Endothelial cell of umbilical vein (primary cell): ENCODE measurements around the gene NTMT2. TPM values are rescaled to one million over a fixed set of nuclear protein-coding genes. Genes with fewer than 3 reads are reported as not detected.
A peak's percentile ranks its signal among the peaks of the same experiment; 100 is the strongest.
"Not testable (repeated sequence)": the region's sequence is repeated elsewhere in the genome, so short reads cannot be mapped to it uniquely, and the experiment has no call there.

ENCODE experiments used
- BruUV-seq: library from RNA; stranded (reverse); fragments of 400-500 nt; replicated peaks from 2 replicates; lab custom pipeline; 2021; lab: Mats Ljungman, UMichigan
- CTCF ChIA-PET: fragments of 300-600, 350-600 bp; sonication (Branson Sonifier 250); formaldehyde crosslinking; loops from one replicate; lab custom pipeline; 2021; ENCODE audit warnings: antibody characterized with exemption, inconsistent platforms; lab: Charles Lee
- POLR2A ChIA-PET: fragments of 300-600, 350-600 bp; sonication (Branson Sonifier 250); formaldehyde crosslinking; loops from one replicate; lab custom pipeline; 2021; ENCODE audit warnings: antibody characterized with exemption, inconsistent platforms; lab: Charles Lee
- DNase-seq: peaks from one replicate; pipeline ENCODE4 v3.0.0-alpha.2; 2011; ENCODE audit warnings: low read depth, low spot score
- FAIRE-seq: peaks from 2 replicates; lab custom pipeline; 2011; peaks lifted over from hg19 to GRCh38; lab: Jason Lieb, UNC
- H2AFZ ChIP-seq: 2 replicates; pipeline ENCODE4 v1.6.0; 2012; ENCODE audit warnings: low read depth, low read length, control low read depth, inconsistent platforms
- H3K27ac ChIP-seq: 2 replicates; pipeline ENCODE4 v1.5.1; 2011; ENCODE audit warnings: low read depth, mild to moderate bottlenecking, control low read depth, low read length, moderate library complexity; ENCODE audit not compliant: insufficient read depth
- H3K27me3 ChIP-seq, 2 experiments: 2 replicates each; pipeline versions ENCODE4 v1.6.0 to v1.6.1; 2011; ENCODE audit warnings: low read length in 2 of 2, mixed read lengths in 1 of 2; ENCODE audit not compliant: control insufficient read depth in 2 of 2, insufficient read depth in 2 of 2
- H3K36me3 ChIP-seq, 2 experiments: 2 replicates in 1 of 2; 3 replicates in 1 of 2; pipeline ENCODE4 v1.5.1; 2011; ENCODE audit warnings: low read length in 2 of 2, mild to moderate bottlenecking in 1 of 2, moderate library complexity in 1 of 2; ENCODE audit not compliant: control insufficient read depth in 2 of 2, insufficient read depth in 2 of 2; ENCODE audit errors: extremely low read depth in 1 of 2
- H3K4me1 ChIP-seq: 3 replicates; pipeline ENCODE4 v1.5.1; 2011; ENCODE audit warnings: mild to moderate bottlenecking, low read length; ENCODE audit not compliant: control insufficient read depth, insufficient read depth; ENCODE audit errors: extremely low read depth
- H3K4me2 ChIP-seq: 2 replicates; pipeline ENCODE4 v1.6.1; 2011; ENCODE audit warnings: low read length, control low read depth, mixed read lengths; ENCODE audit not compliant: insufficient read depth
- H3K4me3 ChIP-seq, 3 experiments: fragments of 200-600 bp in 1 of 3; sonication (generic), shearing (Covaris generic) in 1 of 3; replicated peaks in 1 of 3; 2 replicates each; pipeline ENCODE4 v1.5.1; 2011 to 2016; ENCODE audit warnings: control low read depth in 3 of 3, low read length in 3 of 3, mild to moderate bottlenecking in 2 of 3, inconsistent platforms in 1 of 3, low read depth in 1 of 3, moderate library complexity in 1 of 3; ENCODE audit not compliant: insufficient read depth in 1 of 3
- H3K79me2 ChIP-seq: 2 replicates; pipeline ENCODE4 v1.6.0; 2012; ENCODE audit warnings: low read length, inconsistent platforms; ENCODE audit not compliant: control insufficient read depth, insufficient read depth
- H3K9ac ChIP-seq: replicated peaks from 2 replicates; pipeline ENCODE3; 2011; ENCODE audit warnings: low read length, control low read depth; ENCODE audit not compliant: insufficient read depth; ENCODE audit errors: extremely low read depth
- H3K9me1 ChIP-seq: replicated peaks from 3 replicates; pipeline ENCODE4 v1.6.0; 2011; ENCODE audit warnings: mild to moderate bottlenecking, low read length; ENCODE audit not compliant: control insufficient read depth, insufficient read depth; ENCODE audit errors: extremely low read depth
- H3K9me3 ChIP-seq: replicated peaks from 2 replicates; pipeline ENCODE4 v1.5.1; 2012; ENCODE audit warnings: low read length, inconsistent platforms; ENCODE audit not compliant: control insufficient read depth, insufficient read depth
- H4K20me1 ChIP-seq: replicated peaks from 2 replicates; pipeline ENCODE3; 2011; ENCODE audit warnings: mild to moderate bottlenecking, low read length; ENCODE audit not compliant: control insufficient read depth, insufficient read depth; ENCODE audit errors: extremely low read depth
- EZH2 ChIP-seq: IDR thresholded peaks from 2 replicates; pipeline ENCODE4 v1.6.1; 2012; ENCODE audit warnings: borderline replicate concordance, low read depth, mild to moderate bottlenecking, moderate library complexity, low read length, inconsistent platforms; ENCODE audit not compliant: severe bottlenecking
- FOS ChIP-seq: IDR thresholded peaks from 2 replicates; pipeline ENCODE4 v1.6.1; 2011; ENCODE audit warnings: mild to moderate bottlenecking, low read length, moderate library complexity, borderline replicate concordance; ENCODE audit not compliant: insufficient read depth
- GATA2 ChIP-seq: IDR thresholded peaks from 2 replicates; pipeline ENCODE4 v1.7.0; 2011; ENCODE audit warnings: low read depth, mild to moderate bottlenecking, moderate library complexity, mixed read lengths, low read length; ENCODE audit not compliant: insufficient read length, insufficient read depth
- JUN ChIP-seq: IDR thresholded peaks from 2 replicates; pipeline ENCODE4 v1.6.1; 2011; ENCODE audit warnings: borderline replicate concordance, low read depth; ENCODE audit not compliant: insufficient read length, insufficient read depth
- MYC ChIP-seq: IDR thresholded peaks from one replicate; pipeline ENCODE4 v1.6.1; 2011; ENCODE audit warnings: mild to moderate bottlenecking, low read depth, low read length
- POLR2A ChIP-seq: IDR thresholded peaks from 2 replicates; pipeline ENCODE4 v1.6.1; 2012; ENCODE audit warnings: low read depth, mild to moderate bottlenecking, control low read depth, low read length
- POLR2AphosphoS5 ChIP-seq: IDR thresholded peaks from 2 replicates; pipeline ENCODE4 v1.6.1; 2012; ENCODE audit warnings: low read depth, mild to moderate bottlenecking, control low read depth, low read length, moderate library complexity; ENCODE audit not compliant: insufficient read depth
- dilution Hi-C: fragments of 300-500 bp; cut with MboI; formaldehyde crosslinking; loops from one replicate; pipeline ENCODE4 v1.15.0; 2019; ENCODE audit warnings: low sequenced_read_pairs; ENCODE audit not compliant: extremely low pct_ligation_motif_present
- intact Hi-C: fragments of 100-400 bp; cut with micrococcal nuclease; formaldehyde crosslinking; loops from one replicate; pipeline ENCODE4 v1.10.0; 2022
- polyA plus RNA-seq, 4 experiments: library from polyadenylated mRNA; depleted of rRNA in 3 of 4; stranded (reverse) in 3 of 4; unstranded in 1 of 4; fragments of >200 nt; gene quantifications; 2 replicates each; pipeline versions ENCODE4 v1.2.1 to v1.2.3, GENCODE V29; 2011 to 2012; ENCODE audit warnings: missing spikeins in 1 of 4
- total RNA-seq: library from RNA; stranded (reverse); gene quantifications from 2 replicates; pipeline ENCODE4 v1.2.3, GENCODE V29; 2021
- TF ChIP-seq, protein P1 (sequence below), 2 donors: IDR thresholded peaks; 1 replicate in 1 of 2; 2 replicates in 1 of 2; pipeline ENCODE4 v1.5.1; 2011; ENCODE audit warnings: low read length in 2 of 2, mild to moderate bottlenecking in 2 of 2, moderate library complexity in 2 of 2, control low read depth in 1 of 2, inconsistent platforms in 1 of 2, low read depth in 1 of 2; ENCODE audit not compliant: insufficient read depth in 1 of 2; ENCODE audit errors: extremely low read depth in 1 of 2
- TF ChIP-seq, protein P2 (sequence below): IDR thresholded peaks from 2 replicates; pipeline ENCODE4 v1.6.1; 2011; ENCODE audit not compliant: insufficient read depth, insufficient read length

Gene NTMT2
- total and polyA plus RNA-seq, 2 donors (not counting 3 experiments of a cell fraction or from before 2014, with no cell fraction given): not detected

DNA sequence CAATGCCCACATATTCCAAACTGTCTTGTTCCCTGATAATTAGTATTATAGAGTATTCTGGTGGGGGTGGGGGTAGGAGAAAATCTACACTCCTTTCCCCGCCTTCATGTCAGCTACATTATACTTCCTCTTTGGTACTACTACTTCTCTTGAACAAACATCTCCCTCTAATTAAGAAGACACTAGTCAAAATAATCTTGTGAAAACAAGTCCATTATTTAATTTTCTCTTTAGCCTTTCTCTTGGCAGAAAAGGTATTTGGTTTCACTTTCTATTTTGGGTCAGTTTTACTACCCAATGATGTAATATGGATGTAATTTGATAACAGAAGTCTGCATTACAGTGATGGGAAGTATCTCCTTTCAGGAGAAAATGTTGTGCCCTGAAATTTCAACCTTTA lies 22.5 kb downstream of the NTMT2 start:
- Histone ChIP-seq H3K79me2 (no peaks in the 10 kb centered on the region), H3K27ac (no peak overlapping the region), H3K4me3 (no peak overlapping the region), H3K36me3 (no peaks in the 10 kb centered on the region), H3K9me3 (no peaks in the 10 kb centered on the region), H3K9ac (no peak overlapping the region), H3K9me1 (no peaks in the 10 kb centered on the region), H3K4me2 (no peak overlapping the region), H2AFZ (no peak overlapping the region), H3K27me3 (no peaks in the 10 kb centered on the region), H3K4me1 (no peaks in the 10 kb centered on the region), H4K20me1 (no peaks in the 10 kb centered on the region)
- DNase-seq (peak; percentile 28), FAIRE-seq (no peak)
- POLR2A ChIA-PET: no interaction called here
- TF ChIP-seq, protein P1, sequence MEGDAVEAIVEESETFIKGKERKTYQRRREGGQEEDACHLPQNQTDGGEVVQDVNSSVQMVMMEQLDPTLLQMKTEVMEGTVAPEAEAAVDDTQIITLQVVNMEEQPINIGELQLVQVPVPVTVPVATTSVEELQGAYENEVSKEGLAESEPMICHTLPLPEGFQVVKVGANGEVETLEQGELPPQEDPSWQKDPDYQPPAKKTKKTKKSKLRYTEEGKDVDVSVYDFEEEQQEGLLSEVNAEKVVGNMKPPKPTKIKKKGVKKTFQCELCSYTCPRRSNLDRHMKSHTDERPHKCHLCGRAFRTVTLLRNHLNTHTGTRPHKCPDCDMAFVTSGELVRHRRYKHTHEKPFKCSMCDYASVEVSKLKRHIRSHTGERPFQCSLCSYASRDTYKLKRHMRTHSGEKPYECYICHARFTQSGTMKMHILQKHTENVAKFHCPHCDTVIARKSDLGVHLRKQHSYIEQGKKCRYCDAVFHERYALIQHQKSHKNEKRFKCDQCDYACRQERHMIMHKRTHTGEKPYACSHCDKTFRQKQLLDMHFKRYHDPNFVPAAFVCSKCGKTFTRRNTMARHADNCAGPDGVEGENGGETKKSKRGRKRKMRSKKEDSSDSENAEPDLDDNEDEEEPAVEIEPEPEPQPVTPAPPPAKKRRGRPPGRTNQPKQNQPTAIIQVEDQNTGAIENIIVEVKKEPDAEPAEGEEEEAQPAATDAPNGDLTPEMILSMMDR (IDR thresholded peaks at IDR 0.05; ENCODE audit: extremely low read depth in 1 of 2, insufficient read depth in 1 of 2, low read depth in 1 of 2, low read length in 2 of 2): no peak
- no peak for TF ChIP-seq MYC
- no peak for TF ChIP-seq POLR2A
- no peak for TF ChIP-seq FOS
- TF ChIP-seq, protein P2, sequence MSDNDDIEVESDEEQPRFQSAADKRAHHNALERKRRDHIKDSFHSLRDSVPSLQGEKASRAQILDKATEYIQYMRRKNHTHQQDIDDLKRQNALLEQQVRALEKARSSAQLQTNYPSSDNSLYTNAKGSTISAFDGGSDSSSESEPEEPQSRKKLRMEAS: no peak
- no peak for TF ChIP-seq JUN
- no peak for TF ChIP-seq POLR2AphosphoS5
- TF ChIP-seq EZH2: no peak
- no peak for TF ChIP-seq GATA2
- dilution Hi-C loops (no loop called here), intact Hi-C loops (no loop called here)
- no TSS peak for BruUV-seq
- CTCF ChIA-PET: interaction anchor here (1.2 to 1.3 kb wide), 2 partner anchors 10 to 56 kb away, joined by 3 to 4 read pairs; no protein-coding TSS in a partner anchor

DNA sequence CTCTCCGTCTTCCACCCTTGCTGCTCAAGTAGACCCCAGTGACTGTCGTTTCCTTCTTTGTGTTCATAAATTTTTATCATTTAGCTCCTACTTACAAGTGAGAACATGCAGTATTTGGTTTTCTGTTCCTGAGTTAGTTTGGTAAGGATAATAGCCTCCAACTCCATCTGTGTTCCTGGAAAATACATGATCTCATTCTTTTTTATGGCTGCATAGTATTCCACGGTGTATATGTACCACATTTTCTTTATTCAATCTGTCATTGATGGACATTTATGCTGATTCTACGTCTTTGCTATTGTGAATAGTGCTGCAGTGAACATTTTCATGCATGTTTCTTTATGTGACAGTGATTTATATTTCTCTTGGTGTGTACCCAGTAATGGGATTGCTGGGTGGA lies 24.8 kb downstream of the NTMT2 start:
- dilution Hi-C loops, intact Hi-C loops: not testable (repeated sequence)

More for the DNA sequence above, 24.8 kb downstream of the NTMT2 start:
- H3K79me2 ChIP-seq, POLR2A ChIA-PET, DNase-seq, H4K20me1 ChIP-seq, H3K9ac ChIP-seq, FAIRE-seq, H3K4me2 ChIP-seq, H2AFZ ChIP-seq, BruUV-seq, H3K9me3 ChIP-seq, H3K9me1 ChIP-seq, CTCF ChIA-PET, H3K4me3 ChIP-seq, H3K36me3 ChIP-seq, H3K4me1 ChIP-seq, H3K27ac ChIP-seq, H3K27me3 ChIP-seq: not testable (repeated sequence)
